Activated CD8-positive, alpha-beta memory T cell treated with anti-CD3 and anti-CD28 coated beads, Interleukin-2, amount 50 U/mL, for 4 hours (primary cell): ENCODE data around the gene MYO18A.
A peak's percentile ranks its signal among the peaks of the same experiment; 100 is the strongest.

Source experiments
- DNase-seq: peaks from one replicate; pipeline ENCODE4 v3.0.0-alpha.2; 2020

MYO18A gene

DNA sequence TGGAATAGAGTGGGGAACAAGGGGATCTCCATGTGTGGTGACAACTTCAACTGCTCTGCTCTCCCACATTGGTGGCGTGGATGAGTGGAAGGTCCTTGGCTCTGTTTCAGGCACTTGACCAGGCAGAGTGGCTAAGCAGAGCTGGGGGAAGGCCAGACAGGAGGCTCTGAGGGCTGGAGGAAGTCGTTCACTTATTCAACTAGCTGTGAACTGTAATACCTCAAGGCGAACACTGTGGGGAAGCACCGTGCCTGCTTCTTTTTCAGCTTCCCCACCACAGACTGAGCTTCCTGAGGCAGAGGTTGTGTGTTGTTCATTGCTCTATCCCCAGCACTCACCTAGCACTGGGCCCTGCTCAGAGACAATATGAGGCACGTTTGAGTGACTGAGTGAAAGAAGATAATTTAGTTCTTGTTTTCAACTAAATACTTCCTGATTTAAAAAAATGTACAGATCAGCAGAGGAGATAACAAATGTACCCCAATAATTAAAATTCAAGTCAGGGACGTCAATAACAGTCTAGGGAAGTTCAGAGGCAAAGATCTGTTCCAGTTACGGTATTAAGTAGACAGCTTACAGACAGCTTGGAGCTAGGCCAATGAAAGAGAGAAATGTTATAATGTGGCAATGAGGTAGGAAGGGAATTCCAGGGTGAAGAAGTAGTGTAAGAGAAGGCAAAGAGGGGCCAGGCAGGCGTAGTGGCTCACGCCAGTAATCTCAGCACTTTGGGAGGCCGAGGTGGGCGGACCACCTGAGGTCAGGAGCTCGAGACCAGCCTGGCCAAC, 34.7 kb downstream of the MYO18A start:
- DNase-seq = peak; percentile 65

DNA sequence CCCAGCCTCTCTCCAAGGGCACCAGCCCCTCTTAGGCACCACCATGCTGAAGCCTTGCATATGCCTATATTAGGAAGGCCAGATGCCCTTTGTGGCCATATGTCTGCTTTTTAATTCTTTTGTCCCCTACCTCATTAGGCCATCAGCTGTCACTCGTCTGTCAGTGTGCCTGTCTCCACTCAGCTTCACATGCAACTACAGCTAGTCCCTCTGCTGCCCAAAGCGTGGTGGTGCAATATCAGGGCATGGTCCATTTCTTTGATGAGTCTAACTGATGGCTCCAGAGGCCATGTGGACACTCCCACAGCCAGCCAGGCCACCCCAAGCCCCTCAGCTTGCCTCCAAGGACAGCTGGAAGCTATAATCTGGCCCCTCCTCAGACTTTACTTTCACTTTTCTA, 36.3 kb downstream of the MYO18A start:
- no peak for DNase-seq

GRCh38 chr17:29141514-29141876, 38.7 kb downstream of the MYO18A start:
- no peak for DNase-seq

- DNase-seq = peak; percentile 50
Measured at GRCh38 chr17:29140631-29141513, 39.3 kb downstream of the MYO18A start.

- peak; percentile 80 for DNase-seq
Measured at GRCh38 chr17:29140051-29140621, 40.1 kb downstream of the MYO18A start.

GRCh38 chr17:29138971-29139691, 41.1 kb downstream of the MYO18A start:
- no peak for DNase-seq

DNA sequence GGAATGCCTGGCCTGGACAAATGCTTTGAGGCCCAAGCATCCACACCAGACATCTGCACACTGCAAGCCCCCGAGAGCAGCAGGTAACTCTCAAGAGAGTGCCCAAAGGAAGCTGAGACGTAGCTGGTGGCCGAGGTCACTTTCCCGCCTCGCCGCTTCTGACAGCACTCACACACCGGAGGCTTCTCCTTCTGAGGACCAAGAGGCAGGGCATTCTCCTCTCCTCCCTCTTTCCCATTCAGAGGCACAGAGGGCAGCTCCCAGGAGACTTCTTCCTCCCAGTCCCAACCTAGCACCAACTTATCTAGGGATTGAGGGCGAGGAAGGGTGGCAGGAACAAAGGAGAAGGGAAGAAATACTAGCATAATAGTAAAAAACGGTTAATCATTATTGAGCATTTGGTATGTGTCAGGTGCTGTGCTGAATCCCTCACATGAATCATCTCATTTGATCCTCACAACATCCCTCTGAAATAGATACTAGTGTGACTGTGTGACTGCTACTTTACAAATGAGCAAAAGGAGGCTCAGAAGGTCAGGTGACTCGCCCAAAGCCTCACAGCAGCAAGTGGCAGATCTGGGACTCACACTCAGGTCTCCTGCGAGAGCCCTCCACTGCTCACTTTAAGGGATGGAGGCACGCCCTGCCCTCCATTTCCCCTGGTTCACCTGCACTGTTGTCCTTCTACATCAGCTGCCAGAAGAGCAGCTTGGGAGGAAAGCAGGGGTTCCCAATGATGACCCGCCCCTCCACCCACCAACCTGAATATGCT, 41.8 kb downstream of the MYO18A start:
- peak; percentile 54 for DNase-seq

- DNase-seq = no peak
Measured at GRCh38 chr17:29136998-29137730, 43.0 kb downstream of the MYO18A start.

DNA sequence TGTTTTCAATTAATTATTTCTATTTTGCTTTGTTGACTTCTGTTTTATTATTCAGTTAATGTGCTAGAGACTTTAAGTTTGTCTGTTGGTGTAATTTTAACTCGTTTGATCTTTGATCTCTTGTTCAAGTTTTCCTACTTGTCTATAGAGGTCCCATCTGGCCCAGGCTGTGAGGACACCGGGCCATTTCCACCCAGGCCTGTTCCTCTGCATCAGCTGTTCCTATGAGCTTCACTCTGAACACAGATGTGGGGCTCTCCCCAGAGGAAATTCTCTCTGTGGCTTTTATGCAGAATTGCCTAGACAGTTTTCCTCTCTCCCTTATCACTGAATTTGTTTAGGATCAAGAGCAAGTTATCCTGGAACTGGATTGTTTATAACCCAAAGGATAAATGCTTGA, 44.7 kb downstream of the MYO18A start:
- no peak for DNase-seq

DNA sequence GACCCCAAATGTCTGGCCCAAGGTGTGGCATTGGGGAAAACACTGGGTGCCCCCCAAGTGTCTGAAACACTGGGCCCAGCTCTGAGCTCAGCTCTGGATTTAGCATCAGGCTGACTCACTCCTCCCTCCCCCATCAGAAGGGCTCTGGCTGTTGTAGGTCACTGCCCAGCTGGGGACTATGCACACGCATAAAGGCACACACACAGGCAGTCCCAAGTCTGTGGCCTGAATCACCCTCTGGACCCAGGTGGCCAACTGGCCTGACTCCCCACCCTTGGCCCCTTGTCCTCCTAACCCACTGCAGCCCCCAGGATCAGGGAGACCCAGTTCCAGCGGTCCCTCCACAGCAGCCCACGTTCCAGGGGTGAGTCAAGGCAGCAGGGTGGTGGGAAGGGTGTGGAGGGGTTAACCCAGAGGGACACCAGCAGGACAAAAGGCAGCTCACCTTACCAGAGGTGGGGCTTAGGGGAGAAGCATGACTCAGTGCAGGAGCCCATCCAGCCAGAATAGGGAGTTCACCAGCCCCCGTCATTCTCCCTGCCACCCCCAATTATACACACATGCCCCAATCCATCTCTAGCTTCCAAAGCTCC, 47.0 kb downstream of the MYO18A start:
- DNase-seq = no peak

DNA sequence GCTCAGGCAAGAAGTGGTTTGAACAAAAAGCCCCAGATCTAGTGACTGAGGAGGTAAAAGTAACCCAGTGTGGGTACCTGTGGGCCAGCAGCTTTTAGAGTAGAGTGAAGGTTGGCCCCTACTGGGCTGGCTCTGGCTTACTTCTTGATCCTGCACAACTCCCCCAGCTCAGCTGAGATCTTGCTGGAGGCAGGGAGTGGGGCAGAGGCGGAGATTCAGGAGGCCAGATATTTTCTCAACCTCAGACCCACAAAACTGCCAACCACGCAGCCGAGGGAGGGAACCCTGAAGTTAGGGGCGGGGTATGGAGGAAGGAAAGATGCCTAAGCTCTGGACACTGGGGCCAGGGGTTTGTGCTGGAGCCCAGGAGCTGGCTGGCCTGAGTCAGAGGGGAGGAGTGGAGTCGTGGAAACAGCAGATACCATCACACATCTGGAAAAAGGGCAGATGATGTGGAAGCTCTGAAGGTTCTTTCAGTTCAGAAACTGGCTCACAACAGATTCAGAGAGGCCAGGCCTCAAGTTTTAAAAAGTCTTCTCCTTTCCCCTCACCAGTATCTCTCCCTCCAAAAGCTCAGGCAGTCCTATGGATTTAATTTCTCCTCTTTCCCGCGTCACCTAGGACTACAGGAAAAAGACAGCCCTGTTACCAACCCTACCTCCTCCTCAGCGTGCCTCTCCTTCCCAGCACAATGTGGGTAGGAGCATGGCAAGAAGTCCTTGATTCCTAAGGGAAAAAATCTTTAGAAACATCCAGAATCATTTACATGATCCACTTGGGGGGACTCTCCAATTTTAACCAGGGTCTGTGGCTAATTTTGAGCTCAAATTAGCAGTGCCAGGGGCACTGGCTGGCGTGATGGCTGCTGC, 48.1 kb downstream of the MYO18A start:
- no peak for DNase-seq

DNA sequence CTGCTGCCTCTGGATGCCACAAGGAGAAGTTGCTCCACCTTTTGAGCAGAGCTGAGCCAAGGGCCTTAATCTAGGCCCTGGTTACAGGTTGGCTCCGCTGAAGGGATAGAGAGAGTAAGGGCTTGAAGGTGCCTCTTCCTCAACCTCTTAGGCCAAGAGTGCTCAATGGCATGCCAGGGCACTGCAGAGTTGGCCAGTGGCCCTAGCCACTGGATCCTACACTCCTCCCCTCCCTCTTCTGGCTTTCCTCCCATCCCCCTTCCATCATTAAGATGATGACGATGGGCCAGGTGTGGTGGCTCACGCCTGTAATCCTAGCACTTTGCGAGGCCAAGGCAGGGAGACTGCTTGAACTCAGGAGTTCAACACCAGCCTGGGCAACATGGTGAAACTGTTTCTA, 50.5 kb downstream of the MYO18A start:
- no peak for DNase-seq

DNA sequence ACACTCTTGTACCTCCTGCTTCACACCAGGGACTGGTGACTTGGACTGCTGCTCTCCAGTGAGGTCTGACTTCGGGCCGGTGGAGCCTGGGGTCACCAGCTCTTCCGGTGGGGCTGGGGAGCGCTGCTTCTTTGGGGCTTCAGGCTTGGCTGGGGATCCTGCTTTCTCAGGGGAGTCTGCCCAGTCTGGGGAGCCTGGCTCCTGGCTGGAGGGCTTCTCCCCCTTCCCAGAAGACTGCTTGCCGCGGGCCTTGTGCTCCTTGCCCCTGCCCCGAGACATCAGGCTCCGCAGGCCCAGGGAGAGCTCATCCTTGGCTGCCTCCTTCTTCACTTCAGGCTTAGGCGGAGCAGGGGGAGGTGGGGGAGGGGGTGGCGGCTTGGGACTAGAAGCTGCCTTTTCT, 52.4 kb downstream of the MYO18A start:
- DNase-seq = no peak

- DNase-seq = no peak
Measured at GRCh38 chr17:29126268-29126930, 53.8 kb downstream of the MYO18A start.

DNA sequence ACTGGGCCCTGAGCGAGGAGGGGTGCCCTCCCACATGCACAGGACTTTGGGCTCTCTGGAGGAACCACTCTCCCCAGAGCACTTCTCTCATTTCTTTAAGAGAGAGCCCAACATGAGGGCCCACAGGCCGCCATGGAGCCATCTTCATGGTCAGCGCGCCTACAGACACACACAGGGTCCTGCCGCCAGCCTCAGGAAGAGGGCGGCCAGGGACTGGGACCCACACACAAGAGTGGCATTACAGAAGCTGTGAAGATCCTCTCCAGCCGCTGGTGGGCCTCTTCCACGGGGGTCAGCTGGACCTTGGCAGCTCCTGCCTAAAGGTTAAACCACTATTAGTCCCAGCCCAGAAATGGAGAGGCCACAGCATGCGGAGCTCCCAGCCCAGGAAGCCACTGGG, 54.5 kb downstream of the MYO18A start:
- DNase-seq = no peak

- DNase-seq = no peak
Measured at GRCh38 chr17:29124925-29125273, 55.3 kb downstream of the MYO18A start.

GRCh38 chr17:29124135-29124924, 55.9 kb downstream of the MYO18A start:
- DNase-seq = no peak

DNA sequence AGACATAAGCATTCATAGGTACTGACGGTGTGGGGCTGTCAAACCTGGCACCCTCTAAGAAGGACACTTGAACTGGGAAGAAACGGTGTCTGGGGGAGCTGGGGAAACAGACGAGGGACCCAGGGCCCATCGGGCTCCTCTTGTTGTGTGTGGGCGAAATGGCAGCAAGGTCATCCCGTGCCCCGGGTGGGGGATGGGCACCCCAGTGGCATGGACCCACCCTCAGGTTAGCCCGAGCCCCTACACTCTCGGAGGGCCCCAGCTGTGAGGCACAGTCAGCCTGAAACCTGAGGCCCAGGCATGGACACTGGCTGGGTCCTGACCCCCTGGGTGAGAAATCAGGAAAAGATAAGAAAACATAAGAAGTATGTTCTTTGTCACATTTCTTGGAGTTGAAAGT, 57.1 kb downstream of the MYO18A start:
- no peak for DNase-seq

- no peak for DNase-seq
Measured at GRCh38 chr17:29121442-29121841, 58.8 kb downstream of the MYO18A start.
